A673 (cell line): ENCODE measurements around the gene TUBA4B.

Source experiments
- EZH2 ChIP-seq: fragments of 200-600 bp; sonication (generic); IDR thresholded peaks from 2 replicates; pipeline ENCODE4 v1.6.1; 2017; ENCODE audit warnings: borderline replicate concordance, low read depth, mild to moderate bottlenecking, mixed read lengths, antibody characterized with exemption, low read length; ENCODE audit not compliant: poor library complexity, severe bottlenecking
- TF ChIP-seq, protein P1 (sequence below): fragments of 300-800, 200-600 bp; sonication (generic); conservative IDR thresholded peaks from 2 replicates; pipeline ENCODE4 v1.5.1; 2017; ENCODE audit warnings: low read depth, mild to moderate bottlenecking, antibody characterized with exemption, low read length, moderate library complexity, mixed read lengths

DNA sequence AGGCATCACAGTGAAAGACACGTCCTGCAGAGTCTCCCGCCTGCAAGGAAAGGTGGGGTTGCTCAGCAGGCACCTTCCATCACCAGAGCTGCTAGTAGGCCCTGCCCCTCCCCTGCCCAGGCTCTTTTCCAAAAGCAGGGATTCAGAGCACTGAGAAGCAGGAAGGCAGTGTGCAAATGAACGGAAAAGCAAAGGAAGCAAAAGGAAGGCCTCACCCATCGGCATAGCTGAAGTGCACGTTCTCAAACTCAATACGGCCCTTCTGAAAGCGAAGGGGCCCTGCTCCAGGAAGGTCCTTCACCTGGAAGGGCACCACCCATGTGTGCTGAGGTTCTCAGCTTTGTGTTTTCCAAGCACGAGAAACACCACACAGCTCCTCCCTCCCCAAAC lies 40.0 kb upstream of the TUBA4B start:
- TF ChIP-seq, protein P1, sequence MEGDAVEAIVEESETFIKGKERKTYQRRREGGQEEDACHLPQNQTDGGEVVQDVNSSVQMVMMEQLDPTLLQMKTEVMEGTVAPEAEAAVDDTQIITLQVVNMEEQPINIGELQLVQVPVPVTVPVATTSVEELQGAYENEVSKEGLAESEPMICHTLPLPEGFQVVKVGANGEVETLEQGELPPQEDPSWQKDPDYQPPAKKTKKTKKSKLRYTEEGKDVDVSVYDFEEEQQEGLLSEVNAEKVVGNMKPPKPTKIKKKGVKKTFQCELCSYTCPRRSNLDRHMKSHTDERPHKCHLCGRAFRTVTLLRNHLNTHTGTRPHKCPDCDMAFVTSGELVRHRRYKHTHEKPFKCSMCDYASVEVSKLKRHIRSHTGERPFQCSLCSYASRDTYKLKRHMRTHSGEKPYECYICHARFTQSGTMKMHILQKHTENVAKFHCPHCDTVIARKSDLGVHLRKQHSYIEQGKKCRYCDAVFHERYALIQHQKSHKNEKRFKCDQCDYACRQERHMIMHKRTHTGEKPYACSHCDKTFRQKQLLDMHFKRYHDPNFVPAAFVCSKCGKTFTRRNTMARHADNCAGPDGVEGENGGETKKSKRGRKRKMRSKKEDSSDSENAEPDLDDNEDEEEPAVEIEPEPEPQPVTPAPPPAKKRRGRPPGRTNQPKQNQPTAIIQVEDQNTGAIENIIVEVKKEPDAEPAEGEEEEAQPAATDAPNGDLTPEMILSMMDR = no peak
- no peak for TF ChIP-seq EZH2
